ENCODE results near the gene TPGS2.
"Not testable (repeated sequence)": the region's sequence is repeated elsewhere in the genome, so short reads cannot be mapped to it uniquely, and the experiment has no call there.

Gene TPGS2

GRCh38 chr18:36775396-36775795, 53.4 kb downstream of the TPGS2 start:
- DNase-seq (ENCODE audit: low spot score) = no peak

- no peak for DNase-seq (ENCODE audit: low spot score)
Measured at GRCh38 chr18:36772241-36772723, 56.5 kb downstream of the TPGS2 start.

- DNase-seq (ENCODE audit: low spot score) = no peak
Measured at GRCh38 chr18:36771245-36771644, 57.6 kb downstream of the TPGS2 start.

GRCh38 chr18:36770315-36770946, 58.4 kb downstream of the TPGS2 start:
- no peak for DNase-seq (ENCODE audit: low spot score)

GRCh38 chr18:36769611-36770314, 59.0 kb downstream of the TPGS2 start:
- no peak for DNase-seq (ENCODE audit: low spot score)

- no peak for DNase-seq (ENCODE audit: low spot score)
Measured at GRCh38 chr18:36769172-36769571, 59.6 kb downstream of the TPGS2 start.

GRCh38 chr18:36766836-36767235, 62.0 kb downstream of the TPGS2 start:
- DNase-seq (ENCODE audit: low spot score) = peak; percentile 73

GRCh38 chr18:36762965-36763364, 65.8 kb downstream of the TPGS2 start:
- not testable (repeated sequence) for DNase-seq (ENCODE audit: low spot score)

GRCh38 chr18:36762074-36762473, 66.7 kb downstream of the TPGS2 start:
- no peak for DNase-seq (ENCODE audit: low spot score)

- no peak for DNase-seq (ENCODE audit: low spot score)
Measured at GRCh38 chr18:36761186-36761698, 67.6 kb downstream of the TPGS2 start.

- DNase-seq (ENCODE audit: low spot score) = no peak
Measured at GRCh38 chr18:36760598-36760997, 68.2 kb downstream of the TPGS2 start.

GRCh38 chr18:36759167-36759776, 69.5 kb downstream of the TPGS2 start:
- no peak for DNase-seq (ENCODE audit: low spot score)

- no peak for DNase-seq (ENCODE audit: low spot score)
Measured at GRCh38 chr18:36758623-36759022, 70.2 kb downstream of the TPGS2 start.

GRCh38 chr18:36757991-36758390, 70.8 kb downstream of the TPGS2 start:
- no peak for DNase-seq (ENCODE audit: low spot score)

- peak; percentile 77 for DNase-seq (ENCODE audit: low spot score)
Measured at GRCh38 chr18:36757081-36757480, 71.7 kb downstream of the TPGS2 start.

- no peak for DNase-seq (ENCODE audit: low spot score)
Measured at GRCh38 chr18:36756242-36756641, 72.6 kb downstream of the TPGS2 start.

GRCh38 chr18:36752929-36753865, 75.6 kb downstream of the TPGS2 start:
- no peak for DNase-seq (ENCODE audit: low spot score)

- no peak for DNase-seq (ENCODE audit: low spot score)
Measured at GRCh38 chr18:36745219-36745975, 83.4 kb downstream of the TPGS2 start.

- no peak for DNase-seq (ENCODE audit: low spot score)
Measured at GRCh38 chr18:36744261-36744876, 84.4 kb downstream of the TPGS2 start.
